B cell (primary cell): Measurements from ENCODE around the gene SLC40A1. TPM values are rescaled to one million over a fixed set of nuclear protein-coding genes. Genes with fewer than 3 reads are reported as not detected.

Experiments
- ATAC-seq: fragments of 200-7000 bp; cut with Tn5 transposase; one replicate; pipeline ENCODE4 v1.10.0; 2021; ENCODE audit warnings: low read depth, mild to moderate bottlenecking, moderate number of reproducible peaks, moderate library complexity
- CTCF ChIA-PET: fragments of 350-600 bp; sonication (Branson Sonifier 250); formaldehyde crosslinking; loops from one replicate; lab custom pipeline; 2021; ENCODE audit warnings: antibody characterized with exemption, inconsistent platforms; lab: Charles Lee
- POLR2A ChIA-PET: fragments of 350-600 bp; sonication (Branson Sonifier 250); formaldehyde crosslinking; loops from one replicate; lab custom pipeline; 2021; ENCODE audit warnings: antibody characterized with exemption; lab: Charles Lee
- DNase-seq: peaks from one replicate; pipeline ENCODE4 v3.0.0; 2013
- H2AFZ ChIP-seq: 2 replicates; pipeline ENCODE4 v1.6.1; 2012; ENCODE audit warnings: mild to moderate bottlenecking, low read depth, low read length; ENCODE audit not compliant: insufficient read depth, poor library complexity, severe bottlenecking
- H3K27ac ChIP-seq, 2 donors: 1 replicate in 1 of 2; 2 replicates in 1 of 2; pipeline ENCODE4 v1.5.1; 2012 to 2013; ENCODE audit warnings: low read length in 2 of 2, mild to moderate bottlenecking in 2 of 2, moderate library complexity in 1 of 2
- H3K27me3 ChIP-seq, 4 experiments: fragments of 200-600 bp in 1 of 4; sonication (generic) in 1 of 4; replicated peaks in 1 of 4; 1 replicate in 2 of 4; 2 replicates in 2 of 4; pipeline versions ENCODE4 v1.6.1 to v1.7.0; 2013 to 2016; ENCODE audit warnings: low read length in 3 of 4, mild to moderate bottlenecking in 2 of 4, mixed read lengths in 1 of 4, moderate library complexity in 1 of 4; ENCODE audit not compliant: insufficient read depth in 4 of 4, control insufficient read depth in 3 of 4; ENCODE audit errors: control extremely low read depth in 1 of 4
- H3K36me3 ChIP-seq, 2 experiments: replicated peaks in 1 of 2; 1 replicate in 1 of 2; 2 replicates in 1 of 2; pipeline versions ENCODE4 v1.6.1 to v1.7.1; 2013; ENCODE audit warnings: low read length in 1 of 2; ENCODE audit not compliant: insufficient read depth in 2 of 2, control insufficient read depth in 1 of 2; ENCODE audit errors: control extremely low read depth in 1 of 2, extremely low read depth in 1 of 2
- H3K4me1 ChIP-seq, 2 donors: fragments of 200-600 bp in 1 of 2; sonication (generic) in 1 of 2; 1 replicate in 1 of 2; 2 replicates in 1 of 2; pipeline versions ENCODE4 v1.5.1 to v1.6.1; 2013 to 2017; ENCODE audit warnings: low read length in 2 of 2; ENCODE audit not compliant: control insufficient read depth in 2 of 2, insufficient read depth in 2 of 2
- H3K4me2 ChIP-seq: replicated peaks from 2 replicates; pipeline ENCODE3; 2012; ENCODE audit warnings: mild to moderate bottlenecking, low read depth, low read length; ENCODE audit not compliant: poor library complexity, severe bottlenecking
- H3K4me3 ChIP-seq, 5 experiments: fragments of 200-600 bp in 1 of 5; sonication (generic) in 1 of 5; 1 replicate in 3 of 5; 2 replicates in 2 of 5; pipeline versions ENCODE4 v1.5.1 to v1.7.0; 2011 to 2016; ENCODE audit warnings: low read length in 4 of 5, mild to moderate bottlenecking in 4 of 5, low read depth in 2 of 5, control low read depth in 1 of 5, moderate library complexity in 1 of 5; ENCODE audit not compliant: insufficient read depth in 1 of 5; ENCODE audit errors: control extremely low read depth in 1 of 5, extremely low read depth in 1 of 5
- H3K79me2 ChIP-seq: fragments of 200-600 bp; sonication (generic); one replicate; pipeline ENCODE4 v1.6.0; 2016; ENCODE audit warnings: low read length; ENCODE audit not compliant: control insufficient read depth, insufficient read depth
- H3K9ac ChIP-seq: fragments of 200-600 bp; sonication (generic); 2 replicates; pipeline ENCODE4 v1.6.1; 2017; ENCODE audit warnings: mild to moderate bottlenecking, low read length, moderate library complexity
- H3K9me3 ChIP-seq, 3 donors: one replicate each; pipeline versions ENCODE4 v1.6.1 to v1.7.1; 2013; ENCODE audit warnings: low read length in 2 of 3; ENCODE audit not compliant: control insufficient read depth in 2 of 3, insufficient read depth in 1 of 3; ENCODE audit errors: control extremely low read depth in 1 of 3
- H4K20me1 ChIP-seq: 2 replicates; pipeline ENCODE4 v1.6.0; 2012; ENCODE audit warnings: mild to moderate bottlenecking, low read length; ENCODE audit not compliant: insufficient read depth, control insufficient read depth, poor library complexity, severe bottlenecking
- H3K27ac Mint-ChIP-seq: one replicate; pipeline ENCODE4 v1.8.0; 2021; ENCODE audit warnings: mixed read lengths
- H3K27me3 Mint-ChIP-seq: one replicate; pipeline ENCODE4 v1.8.0; 2021; ENCODE audit warnings: mixed read lengths
- H3K4me1 Mint-ChIP-seq: one replicate; pipeline ENCODE4 v1.8.0; 2021; ENCODE audit warnings: mixed read lengths
- H3K4me3 Mint-ChIP-seq: one replicate; pipeline ENCODE4 v1.8.0; 2021; ENCODE audit warnings: mixed read lengths
- H3K9me3 Mint-ChIP-seq: one replicate; pipeline ENCODE4 v1.8.0; 2022; ENCODE audit warnings: mixed read lengths; ENCODE audit not compliant: insufficient read depth
- EZH2 ChIP-seq: IDR thresholded peaks from 2 replicates; pipeline ENCODE4 v1.6.1; 2012; ENCODE audit warnings: borderline replicate concordance, low read depth, mild to moderate bottlenecking, moderate library complexity, low read length; ENCODE audit not compliant: insufficient read depth, poor library complexity, severe bottlenecking
- WGBS: methylation state at CpG from one replicate; pipeline ENCODE4 v1.1.5; 2013; ENCODE audit warnings: missing lambda C conversion rate; ENCODE audit not compliant: insufficient coverage; 5-methylcytosine and 5-hydroxymethylcytosine counted together
- intact Hi-C: fragments of 100-400 bp; cut with micrococcal nuclease; formaldehyde crosslinking; loops from one replicate; pipeline ENCODE4 v1.10.0; 2022
- polyA plus RNA-seq: library from polyadenylated mRNA; depleted of rRNA; stranded (reverse); fragments of >200 nt; gene quantifications from 2 replicates; pipeline ENCODE4 v1.2.3, GENCODE V29; 2012
- total RNA-seq, 2 donors: library from RNA; stranded (reverse); fragments of 120-200 nt in 1 of 2; gene quantifications; 1 replicate in 1 of 2; 2 replicates in 1 of 2; pipeline versions ENCODE4 v1.2.3 to v1.2.4, GENCODE V29; 2013 to 2022
- TF ChIP-seq, protein P1 (sequence below): fragments of 200-600 bp; IDR thresholded peaks from one replicate; pipeline ENCODE4 v1.8.0; 2022; ENCODE audit warnings: antibody characterized with exemption, mild to moderate bottlenecking

The SLC40A1 gene
- total and polyA plus RNA-seq, 2 donors (not counting 1 experiment from before 2014, with no cell fraction given): 0.07 to 0.39 TPM

DNA sequence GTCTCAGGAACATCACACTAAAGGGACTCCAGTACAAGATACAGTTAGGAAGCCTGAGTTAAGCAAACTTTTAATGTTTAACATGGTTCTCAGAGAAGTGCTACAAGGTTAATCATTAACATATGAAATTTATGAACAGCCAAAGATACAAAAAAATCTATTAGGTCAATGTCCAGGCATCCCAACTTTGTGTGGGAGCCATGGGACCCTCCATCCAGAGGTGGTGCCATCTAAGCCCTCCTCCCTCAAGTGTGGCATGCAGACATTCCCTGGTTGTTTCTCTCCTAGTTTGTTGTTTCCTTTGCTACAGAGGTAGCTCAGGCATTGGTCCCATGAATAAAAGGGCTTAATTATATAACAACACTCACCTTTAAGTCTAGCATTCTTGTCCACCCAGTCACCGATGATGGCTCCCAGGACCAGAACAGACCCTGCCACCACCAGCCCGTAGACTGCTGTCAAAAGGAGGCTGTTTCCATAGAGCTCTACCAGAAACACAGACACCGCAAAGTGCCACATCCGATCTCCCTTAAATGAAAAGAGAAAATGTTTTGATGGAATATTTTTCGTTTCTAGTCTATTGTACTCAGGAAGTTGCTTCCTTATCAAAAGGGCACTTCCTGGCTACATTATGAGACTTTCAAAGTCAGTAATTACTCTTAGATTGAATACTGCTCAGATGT lies 5.7 kb downstream of the SLC40A1 start:
- no peaks in the 10 kb centered on the region for H3K9me3 Mint-ChIP-seq
- CTCF ChIA-PET: no interaction called here
- no peak overlapping the region for H3K9ac ChIP-seq

DNA sequence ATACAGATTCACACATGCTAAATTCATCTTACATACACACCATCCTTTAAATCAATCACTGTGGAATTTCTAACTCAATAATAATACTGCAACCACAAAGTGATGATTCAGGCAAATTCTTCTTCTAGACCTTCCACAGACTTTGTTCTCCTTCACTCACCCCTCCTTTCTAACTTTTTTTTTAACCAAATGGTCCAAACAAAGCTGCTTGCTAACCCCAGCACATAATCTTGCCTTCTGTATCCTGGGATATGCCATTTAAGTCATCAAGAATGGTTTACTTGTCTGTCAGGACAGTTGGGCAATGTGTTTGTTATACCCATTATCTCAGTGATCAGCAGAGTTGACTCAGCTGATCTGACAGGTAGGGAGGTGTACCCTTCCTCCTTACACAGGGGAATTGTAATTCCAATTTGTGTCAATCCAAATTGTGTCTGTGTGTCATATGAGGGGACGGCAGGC lies 10.0 kb downstream of the SLC40A1 start:
- no peak overlapping the region for H3K27ac Mint-ChIP-seq
- Histone ChIP-seq H3K9ac (no peak overlapping the region), H3K9me3 (no peaks in the 10 kb centered on the region), H3K4me2 (no peak overlapping the region), H3K79me2 (no peaks in the 10 kb centered on the region), H4K20me1 (no peaks in the 10 kb centered on the region), H3K36me3 (peaks cover 0 to 1% of the 10 kb centered on the region in 2 experiments), H3K4me1 (no peaks in the 10 kb centered on the region), H3K4me3 (no peak overlapping the region), H2AFZ (no peak overlapping the region), H3K27ac (no peak overlapping the region), H3K27me3 (no peaks in the 10 kb centered on the region)
- peaks cover 4% of the 10 kb centered on the region for H3K27me3 Mint-ChIP-seq
- H3K4me3 Mint-ChIP-seq: no peak overlapping the region
- CTCF ChIA-PET: no interaction called here
- no peak for TF ChIP-seq EZH2
- TF ChIP-seq, protein P1, sequence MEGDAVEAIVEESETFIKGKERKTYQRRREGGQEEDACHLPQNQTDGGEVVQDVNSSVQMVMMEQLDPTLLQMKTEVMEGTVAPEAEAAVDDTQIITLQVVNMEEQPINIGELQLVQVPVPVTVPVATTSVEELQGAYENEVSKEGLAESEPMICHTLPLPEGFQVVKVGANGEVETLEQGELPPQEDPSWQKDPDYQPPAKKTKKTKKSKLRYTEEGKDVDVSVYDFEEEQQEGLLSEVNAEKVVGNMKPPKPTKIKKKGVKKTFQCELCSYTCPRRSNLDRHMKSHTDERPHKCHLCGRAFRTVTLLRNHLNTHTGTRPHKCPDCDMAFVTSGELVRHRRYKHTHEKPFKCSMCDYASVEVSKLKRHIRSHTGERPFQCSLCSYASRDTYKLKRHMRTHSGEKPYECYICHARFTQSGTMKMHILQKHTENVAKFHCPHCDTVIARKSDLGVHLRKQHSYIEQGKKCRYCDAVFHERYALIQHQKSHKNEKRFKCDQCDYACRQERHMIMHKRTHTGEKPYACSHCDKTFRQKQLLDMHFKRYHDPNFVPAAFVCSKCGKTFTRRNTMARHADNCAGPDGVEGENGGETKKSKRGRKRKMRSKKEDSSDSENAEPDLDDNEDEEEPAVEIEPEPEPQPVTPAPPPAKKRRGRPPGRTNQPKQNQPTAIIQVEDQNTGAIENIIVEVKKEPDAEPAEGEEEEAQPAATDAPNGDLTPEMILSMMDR: no peak
- intact Hi-C loops: no loop called here
- H3K4me1 Mint-ChIP-seq: peaks cover 3% of the 10 kb centered on the region
- no peak for ATAC-seq
- no peak for DNase-seq
- POLR2A ChIA-PET: no interaction called here
- no CpG with 5 or more reads among the region's 1 CpG for WGBS
- H3K9me3 Mint-ChIP-seq: no peaks in the 10 kb centered on the region

More for the DNA sequence above, 5.7 kb downstream of the SLC40A1 start:
- intact Hi-C loops: no loop called here
- peaks cover 30% of the 10 kb centered on the region for H3K27me3 Mint-ChIP-seq
- POLR2A ChIA-PET: no interaction called here
- H3K27ac Mint-ChIP-seq: no peak overlapping the region
- no peak overlapping the region for H3K4me3 ChIP-seq
- no peaks in the 10 kb centered on the region for H3K79me2 ChIP-seq
- H3K4me1 Mint-ChIP-seq: peaks cover 3% of the 10 kb centered on the region
- whole genome bisulfite sequencing: 89% methylated on average over 5 of the region's 5 CpGs
- no peak overlapping the region for H3K27ac ChIP-seq
- DNase-seq: no peak
- no peaks in the 10 kb centered on the region for H4K20me1 ChIP-seq
- peaks cover under 1 to 2% of the 10 kb centered on the region in 2 donors for H3K4me1 ChIP-seq
- peaks cover 0 to 6% (median 5%) of the 10 kb centered on the region in 4 experiments for H3K27me3 ChIP-seq
- H3K9me3 ChIP-seq: no peaks in the 10 kb centered on the region
- H3K4me2 ChIP-seq: no peak overlapping the region
- no peak overlapping the region for H2AFZ ChIP-seq
- peaks cover 0 to 1% of the 10 kb centered on the region in 2 experiments for H3K36me3 ChIP-seq
- no peak overlapping the region for H3K4me3 Mint-ChIP-seq
- TF ChIP-seq, protein P1: no peak
- TF ChIP-seq EZH2: no peak
- no peak for ATAC-seq
